Fibroblast of skin of back (primary cell): Measurements from ENCODE around the gene SEMA4F.
A peak's percentile ranks its signal among the peaks of the same experiment; 100 is the strongest.

Experiments
- DNase-seq: peaks from one replicate; pipeline ENCODE4 v3.0.0-alpha.2; 2013

SEMA4F gene

DNA sequence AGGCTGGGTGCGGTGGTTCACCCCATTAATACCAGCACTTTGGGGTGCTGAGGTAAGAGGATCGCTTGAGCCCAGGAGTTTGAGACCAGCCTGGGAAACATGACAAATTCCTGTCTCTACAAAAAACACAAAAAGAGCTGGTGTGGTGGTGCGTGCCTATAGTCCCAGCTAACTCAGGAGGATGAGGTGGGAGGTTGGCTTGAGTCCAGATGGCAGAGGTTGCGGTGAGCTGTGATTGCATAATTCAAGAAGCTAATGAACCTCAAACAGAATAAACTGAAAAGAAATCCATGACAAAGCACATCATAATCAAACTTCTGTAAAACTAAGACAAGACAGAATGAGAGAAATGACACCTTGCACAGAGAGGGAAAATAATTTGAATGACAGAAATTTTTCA is 54.8 kb downstream of the SEMA4F start:
- no peak for DNase-seq

GRCh38 chr2:74712223-74713053 is 58.4 kb downstream of the SEMA4F start:
- DNase-seq = no peak

DNA sequence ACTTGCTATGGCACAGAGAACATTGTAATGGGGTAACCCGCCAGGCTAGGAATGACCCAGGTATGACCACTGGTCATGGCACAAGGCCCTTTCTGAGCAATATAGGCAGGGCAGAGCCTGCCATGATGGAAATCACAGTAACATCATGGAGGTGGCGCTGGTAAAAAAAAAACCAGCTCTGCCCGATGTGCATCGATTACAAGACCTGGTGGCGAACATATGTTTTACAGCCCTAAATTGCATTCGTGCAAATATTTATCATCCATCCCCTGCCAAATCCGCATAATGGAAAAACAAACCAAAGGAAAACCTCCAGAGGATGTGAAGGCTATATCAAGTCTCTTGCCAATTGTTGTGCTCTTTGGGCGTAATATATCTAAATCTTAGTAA is 60.6 kb downstream of the SEMA4F start:
- DNase-seq = no peak

DNA sequence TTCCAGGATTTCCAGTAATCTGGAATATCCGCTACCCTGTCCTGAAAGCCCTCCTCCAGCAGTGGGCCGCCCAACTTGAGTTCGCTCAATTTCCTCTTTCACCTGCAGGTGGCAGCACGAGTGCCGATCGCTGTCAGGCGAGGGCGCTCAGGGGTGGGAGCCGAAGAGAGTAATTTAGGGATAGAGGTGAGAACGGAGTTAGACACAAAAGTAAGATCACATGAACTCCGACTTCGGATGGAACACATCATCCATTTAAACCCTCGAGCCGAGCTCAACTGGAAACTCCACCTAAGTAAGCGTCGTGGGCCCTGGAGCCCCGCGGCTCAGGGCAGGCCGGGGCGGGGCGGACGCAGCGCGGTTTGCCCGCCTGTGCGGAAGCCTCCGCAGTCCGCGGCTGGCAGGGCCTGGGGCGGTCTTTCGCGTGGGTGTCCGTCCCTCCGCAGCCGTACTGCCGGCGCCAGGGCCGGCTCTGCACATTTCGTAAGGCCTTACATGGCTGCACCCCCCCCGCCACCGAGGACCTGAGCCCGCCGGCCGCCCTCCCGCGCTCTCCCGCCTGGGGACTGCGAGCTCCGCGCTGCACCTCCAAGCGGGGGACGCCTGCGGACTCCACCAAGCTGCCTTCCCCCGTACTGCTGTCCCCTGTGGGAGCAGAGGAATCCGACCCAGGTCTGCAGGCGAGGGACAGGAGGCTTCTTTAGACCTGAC is 61.2 kb downstream of the SEMA4F start:
- DNase-seq = peak; percentile 78

GRCh38 chr2:74715880-74716279 is 61.8 kb downstream of the SEMA4F start:
- no peak for DNase-seq

DNA sequence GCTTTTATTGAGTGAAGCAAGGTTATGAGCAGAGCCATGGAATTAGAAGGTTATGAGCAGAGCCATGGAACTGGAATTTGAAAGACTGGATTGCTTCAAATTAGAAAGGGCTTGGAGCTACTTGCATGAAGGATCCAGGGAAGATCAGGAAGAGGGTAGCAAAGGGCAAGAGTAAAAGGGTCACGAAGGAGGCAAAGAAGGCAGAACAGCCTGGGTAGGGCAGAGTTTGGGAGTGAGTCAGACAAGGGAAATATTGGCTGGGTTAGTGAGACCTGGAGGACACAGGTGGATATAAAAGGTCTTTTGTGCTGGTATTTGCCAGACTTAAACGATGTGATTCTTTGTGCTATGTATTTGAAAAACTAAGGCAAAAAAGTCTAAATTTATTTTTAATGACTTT is 65.0 kb downstream of the SEMA4F start:
- no peak for DNase-seq

GRCh38 chr2:74721316-74721715 is 67.3 kb downstream of the SEMA4F start:
- DNase-seq = no peak

GRCh38 chr2:74724496-74724895 is 70.4 kb downstream of the SEMA4F start:
- DNase-seq = no peak

- DNase-seq = peak; percentile 40
These were observed 71.2 kb downstream of the SEMA4F start for GRCh38 chr2:74725287-74725686.

DNA sequence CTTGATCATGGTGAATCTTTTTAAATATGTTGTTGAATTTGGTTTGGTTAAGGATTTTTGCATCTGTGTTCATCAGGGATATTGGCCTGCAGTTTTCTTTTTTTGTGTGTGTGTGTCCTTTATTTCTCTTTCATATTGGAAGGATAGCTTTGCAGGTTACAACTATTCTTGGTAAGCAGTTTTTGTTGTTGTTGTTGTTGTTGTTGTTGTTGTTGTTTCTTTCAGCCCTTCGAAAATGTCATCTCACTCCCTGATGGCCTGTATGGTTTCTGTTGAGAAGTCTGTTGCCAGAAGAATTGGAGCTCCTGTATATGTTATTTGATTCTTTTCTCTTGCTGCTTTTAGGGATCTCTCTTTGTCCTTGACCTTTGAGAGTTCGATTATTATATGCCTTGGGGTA is 74.8 kb downstream of the SEMA4F start:
- no peak for DNase-seq

- no peak for DNase-seq
These were observed 76.5 kb downstream of the SEMA4F start for GRCh38 chr2:74730530-74730929.
